BJ (cell line): Measurements from ENCODE around the gene DTYMK. TPM values are rescaled to one million over a fixed set of nuclear protein-coding genes. Genes with fewer than 3 reads are reported as not detected.

Source experiments
- CTCF ChIA-PET: fragments of 350-600 bp; formaldehyde crosslinking; extraction: SDS; loops from one replicate; lab custom pipeline; 2021; ENCODE audit warnings: antibody characterized with exemption, inconsistent platforms; lab: Yijun Ruan, JAX
- POLR2A ChIA-PET: fragments of 300-600 bp; sonication (Branson Sonifier 250); formaldehyde crosslinking; extraction: SDS; loops from one replicate; lab custom pipeline; 2021; ENCODE audit warnings: antibody characterized with exemption; lab: Charles Lee
- DNase-seq: peaks from one replicate; pipeline ENCODE4 v3.0.0-alpha.2; 2011; ENCODE audit warnings: low read depth
- H3K27me3 ChIP-seq: 2 replicates; pipeline ENCODE4 v1.6.0; 2011; ENCODE audit warnings: low read length; ENCODE audit not compliant: control insufficient read depth, insufficient read depth
- H3K36me3 ChIP-seq: 2 replicates; pipeline ENCODE4 v1.5.1; 2011; ENCODE audit warnings: low read length; ENCODE audit not compliant: control insufficient read depth, insufficient read depth
- H3K4me3 ChIP-seq: 2 replicates; pipeline ENCODE4 v1.5.1; 2011; ENCODE audit warnings: low read depth, mild to moderate bottlenecking, control low read depth, low read length
- CTCF ChIP-seq: IDR thresholded peaks from 2 replicates; pipeline ENCODE4 v1.5.1; 2011; ENCODE audit warnings: low read depth, mild to moderate bottlenecking, control low read depth, inconsistent platforms, low read length, moderate library complexity; ENCODE audit not compliant: insufficient read depth
- polyA plus RNA-seq: library from polyadenylated mRNA; depleted of rRNA; stranded (reverse); fragments of >200 nt; gene quantifications from 2 replicates; pipeline ENCODE4 v1.2.3, GENCODE V29; 2011

The DTYMK gene
- polyA plus RNA-seq, 1 experiment = 43.8 TPM

GRCh38 chr2:241673189-241673663 is 13.4 kb downstream of the DTYMK start:
- ChIA-PET CTCF (interaction anchor here (1.0 kb wide), 1 partner anchor 14 kb away, joined by 4 read pairs; no protein-coding TSS in a partner anchor), POLR2A (no interaction called here)
- TF ChIP-seq CTCF = no peak
- peaks cover 29% of the 10 kb centered on the region for H3K36me3 ChIP-seq
- DNase-seq = no peak
- no peaks in the 10 kb centered on the region for H3K27me3 ChIP-seq
- H3K4me3 ChIP-seq = no peak overlapping the region

- Histone ChIP-seq H3K36me3 (peaks cover 34% of the 10 kb centered on the region), H3K4me3 (no peak overlapping the region), H3K27me3 (no peaks in the 10 kb centered on the region)
- CTCF ChIA-PET = interaction anchor here (1.0 kb wide), 1 partner anchor 13 kb away, joined by 4 read pairs; no protein-coding TSS in a partner anchor
- POLR2A ChIA-PET = no interaction called here
- DNase-seq = no peak
- TF ChIP-seq CTCF = no peak
Measured at GRCh38 chr2:241672243-241673188, 14.1 kb downstream of the DTYMK start.

- no peak overlapping the region for H3K4me3 ChIP-seq
- no peak for DNase-seq
- no peaks in the 10 kb centered on the region for H3K27me3 ChIP-seq
- POLR2A ChIA-PET = no interaction called here
- no peak for TF ChIP-seq CTCF
- H3K36me3 ChIP-seq = peaks cover 38% of the 10 kb centered on the region
- CTCF ChIA-PET = interaction anchor here (0.8 to 2.1 kb wide), 4 partner anchors 12 to 197 kb away, joined by 3 to 6 read pairs (median 3); partner anchors contain the start of gene ING5
Measured at GRCh38 chr2:241671457-241672240, 15.0 kb downstream of the DTYMK start.

- POLR2A ChIA-PET = no interaction called here
- no peaks in the 10 kb centered on the region for H3K27me3 ChIP-seq
- H3K36me3 ChIP-seq = peaks cover 37% of the 10 kb centered on the region
- H3K4me3 ChIP-seq = no peak overlapping the region
- no peak for TF ChIP-seq CTCF
- CTCF ChIA-PET = interaction anchor here (0.8 to 2.1 kb wide), 5 partner anchors 11 to 198 kb away, joined by 3 to 6 read pairs (median 3); partner anchors contain the start of gene ING5
- no peak for DNase-seq
Measured at GRCh38 chr2:241670333-241671110, 16.1 kb downstream of the DTYMK start.
